RWPE2 (cell line): Measurements from ENCODE around the gene HYAL1.
"Not testable (repeated sequence)": the region's sequence is repeated elsewhere in the genome, so short reads cannot be mapped to it uniquely, and the experiment has no call there.

Experiments used
- ATAC-seq: fragments of 200-7000 bp; cut with Tn5 transposase; 3 replicates; pipeline ENCODE4 v1.9.1; 2021; ENCODE audit warnings: low read depth
- DNase-seq: peaks from one replicate; pipeline ENCODE4 v3.0.0-alpha.2; 2020; ENCODE audit warnings: low spot score
- H3K27ac ChIP-seq: fragments of 450-650 bp; 2 replicates; pipeline ENCODE4 v1.5.1; 2017; ENCODE audit warnings: mild to moderate bottlenecking; ENCODE audit not compliant: poor library complexity, severe bottlenecking
- H3K27me3 ChIP-seq: fragments of 250-450 bp; sonication (Bioruptor Pico); 2 replicates; pipeline ENCODE4 v1.5.1; 2021; ENCODE audit warnings: mild to moderate bottlenecking, moderate library complexity; ENCODE audit not compliant: insufficient read depth, poor library complexity, severe bottlenecking
- H3K36me3 ChIP-seq: fragments of 250-450 bp; sonication (Bioruptor Pico); 2 replicates; pipeline ENCODE4 v1.5.1; 2020; ENCODE audit warnings: low read depth, mild to moderate bottlenecking, moderate library complexity
- H3K4me1 ChIP-seq: fragments of 250-450 bp; sonication (Bioruptor Pico); 2 replicates; pipeline ENCODE4 v1.5.1; 2021; ENCODE audit warnings: mild to moderate bottlenecking, moderate library complexity; ENCODE audit not compliant: insufficient read depth, poor library complexity, severe bottlenecking
- H3K4me3 ChIP-seq: fragments of 250-450 bp; sonication (Bioruptor Pico); 2 replicates; pipeline ENCODE4 v1.5.1; 2021; ENCODE audit warnings: mild to moderate bottlenecking, moderate library complexity; ENCODE audit not compliant: severe bottlenecking
- H3K9me3 ChIP-seq: fragments of 250-450 bp; sonication (Bioruptor Pico); 2 replicates; pipeline ENCODE4 v1.5.1; 2021; ENCODE audit warnings: mild to moderate bottlenecking, moderate library complexity; ENCODE audit not compliant: severe bottlenecking
- CTCF ChIP-seq: fragments of 450-650 bp; IDR thresholded peaks from one replicate; pipeline ENCODE4 v1.5.1; 2017; ENCODE audit warnings: mild to moderate bottlenecking, moderate library complexity; ENCODE audit not compliant: poor library complexity, severe bottlenecking

HYAL1 gene

GRCh38 chr3:50316657-50317242 is 13.4 kb upstream of the HYAL1 start:
- ATAC-seq: peak; percentile 88
- TF ChIP-seq CTCF: no peak
- H3K4me3 ChIP-seq: no peak overlapping the region
- peak overlapping the region; percentile 87 for H3K27ac ChIP-seq
- DNase-seq: peak; percentile 99
- H3K36me3 ChIP-seq: peaks cover 36% of the 10 kb centered on the region
- H3K4me1 ChIP-seq: peaks cover 19% of the 10 kb centered on the region
- no peaks in the 10 kb centered on the region for H3K27me3 ChIP-seq
- H3K9me3 ChIP-seq: no peaks in the 10 kb centered on the region

- no peaks in the 10 kb centered on the region for H3K27me3 ChIP-seq
- ATAC-seq: no peak
- peak; percentile 37 for DNase-seq
- peaks cover 24% of the 10 kb centered on the region for H3K4me1 ChIP-seq
- no peak for TF ChIP-seq CTCF
- no peaks in the 10 kb centered on the region for H3K9me3 ChIP-seq
- peaks cover 35% of the 10 kb centered on the region for H3K36me3 ChIP-seq
- H3K27ac ChIP-seq: peak overlapping the region; percentile 87
- no peak overlapping the region for H3K4me3 ChIP-seq
These were observed 11.4 kb upstream of the HYAL1 start for GRCh38 chr3:50314816-50315215.

- H3K4me3 ChIP-seq: no peak overlapping the region
- ATAC-seq: no peak
- H3K9me3 ChIP-seq: no peaks in the 10 kb centered on the region
- no peaks in the 10 kb centered on the region for H3K27me3 ChIP-seq
- peak overlapping the region; percentile 5 for H3K27ac ChIP-seq
- TF ChIP-seq CTCF: no peak
- peaks cover 30% of the 10 kb centered on the region for H3K36me3 ChIP-seq
- H3K4me1 ChIP-seq: peaks cover 29% of the 10 kb centered on the region
- no peak for DNase-seq
These were observed 11.0 kb upstream of the HYAL1 start for GRCh38 chr3:50314342-50314741.

- H3K36me3 ChIP-seq: peaks cover 11% of the 10 kb centered on the region; the same call in 1 of the 2 replicates
- not testable (repeated sequence) for ATAC-seq, H3K27me3 ChIP-seq, H3K4me3 ChIP-seq, DNase-seq, H3K27ac ChIP-seq
- peaks cover 18% of the 10 kb centered on the region for H3K4me1 ChIP-seq
- H3K9me3 ChIP-seq: peaks cover 18% of the 10 kb centered on the region
These were observed 8.7 kb upstream of the HYAL1 start for GRCh38 chr3:50312041-50312440.

- DNase-seq (no peak), ATAC-seq (0 out of 3 replicates have a peak, but pooled peaks have one; percentile 8)
- TF ChIP-seq CTCF: no peak
- peaks cover 12% of the 10 kb centered on the region for H3K4me1 ChIP-seq
- no peak overlapping the region for H3K4me3 ChIP-seq
- H3K27me3 ChIP-seq: no peaks in the 10 kb centered on the region
- peaks cover 19% of the 10 kb centered on the region for H3K9me3 ChIP-seq
- no peaks in the 10 kb centered on the region for H3K36me3 ChIP-seq
- no peak overlapping the region for H3K27ac ChIP-seq
These were observed 1.2 kb upstream of the HYAL1 start for GRCh38 chr3:50304601-50305000.
